ENCODE results near the gene LORICRIN.

The LORICRIN gene

GRCh38 chr1:153250166-153250565 lies 9.3 kb upstream of the LORICRIN start:
- Histone ChIP-seq H3K27ac (ENCODE audit: low read depth, low read length, severe bottlenecking) (no peak overlapping the region), H3K36me3 (ENCODE audit: control insufficient read depth, insufficient read depth, low read length) (no peaks in the 10 kb centered on the region), H3K4me1 (ENCODE audit: control insufficient read depth, insufficient read depth, low read length, poor library complexity, severe bottlenecking) (no peaks in the 10 kb centered on the region), H3K4me3 (ENCODE audit: extremely low read depth, insufficient read depth, low read length, poor library complexity, severe bottlenecking) (no peak overlapping the region), H3K9me3 (ENCODE audit: control insufficient read depth, low read length) (no peaks in the 10 kb centered on the region)
- 75% methylated on average over 1 of the region's 1 CpG; no CpG with 5 or more reads in 1 of the 2 experiments for WGBS, 2 experiments (ENCODE audit: insufficient coverage in 2 of 2)

- H3K36me3 ChIP-seq (ENCODE audit: control insufficient read depth, insufficient read depth, low read length): no peaks in the 10 kb centered on the region
- H3K4me1 ChIP-seq (ENCODE audit: control insufficient read depth, insufficient read depth, low read length, poor library complexity, severe bottlenecking): no peaks in the 10 kb centered on the region
- H3K9me3 ChIP-seq (ENCODE audit: control insufficient read depth, low read length): no peaks in the 10 kb centered on the region
- H3K4me3 ChIP-seq (ENCODE audit: extremely low read depth, insufficient read depth, low read length, poor library complexity, severe bottlenecking): no peak overlapping the region
- WGBS, 2 experiments (ENCODE audit: insufficient coverage in 2 of 2): 83 to 100% methylated on average over 1 to 2 of the region's 2 CpGs
- H3K27ac ChIP-seq (ENCODE audit: low read depth, low read length, severe bottlenecking): no peak overlapping the region
Measured at GRCh38 chr1:153251087-153251486, 8.4 kb upstream of the LORICRIN start.

GRCh38 chr1:153251562-153251961 lies 7.9 kb upstream of the LORICRIN start:
- H3K4me3 ChIP-seq (ENCODE audit: extremely low read depth, insufficient read depth, low read length, poor library complexity, severe bottlenecking): no peak overlapping the region
- H3K27ac ChIP-seq (ENCODE audit: low read depth, low read length, severe bottlenecking): no peak overlapping the region
- no peaks in the 10 kb centered on the region for H3K4me1 ChIP-seq (ENCODE audit: control insufficient read depth, insufficient read depth, low read length, poor library complexity, severe bottlenecking)
- 92 to 95% methylated on average over 2 to 3 of the region's 3 CpGs for WGBS, 2 experiments (ENCODE audit: insufficient coverage in 2 of 2)
- H3K9me3 ChIP-seq (ENCODE audit: control insufficient read depth, low read length): no peaks in the 10 kb centered on the region
- no peaks in the 10 kb centered on the region for H3K36me3 ChIP-seq (ENCODE audit: control insufficient read depth, insufficient read depth, low read length)

- Histone ChIP-seq H3K4me3 (ENCODE audit: extremely low read depth, insufficient read depth, low read length, poor library complexity, severe bottlenecking) (no peak overlapping the region), H3K36me3 (ENCODE audit: control insufficient read depth, insufficient read depth, low read length) (no peaks in the 10 kb centered on the region), H3K9me3 (ENCODE audit: control insufficient read depth, low read length) (no peaks in the 10 kb centered on the region), H3K27ac (ENCODE audit: low read depth, low read length, severe bottlenecking) (no peak overlapping the region), H3K4me1 (ENCODE audit: control insufficient read depth, insufficient read depth, low read length, poor library complexity, severe bottlenecking) (no peaks in the 10 kb centered on the region)
- WGBS, 2 experiments (ENCODE audit: insufficient coverage in 2 of 2): 88 to 94% methylated on average over 3 to 4 of the region's 4 CpGs
Measured at GRCh38 chr1:153251988-153252387, 7.5 kb upstream of the LORICRIN start.

- Histone ChIP-seq H3K9me3 (ENCODE audit: control insufficient read depth, low read length) (no peaks in the 10 kb centered on the region), H3K36me3 (ENCODE audit: control insufficient read depth, insufficient read depth, low read length) (no peaks in the 10 kb centered on the region), H3K4me3 (ENCODE audit: extremely low read depth, insufficient read depth, low read length, poor library complexity, severe bottlenecking) (no peak overlapping the region), H3K27ac (ENCODE audit: low read depth, low read length, severe bottlenecking) (no peak overlapping the region), H3K4me1 (ENCODE audit: control insufficient read depth, insufficient read depth, low read length, poor library complexity, severe bottlenecking) (no peaks in the 10 kb centered on the region)
- WGBS, 2 experiments (ENCODE audit: insufficient coverage in 2 of 2): 97 to 100% methylated on average over 2 of the region's 2 CpGs
Measured at GRCh38 chr1:153253076-153253475, 6.4 kb upstream of the LORICRIN start.

- no peaks in the 10 kb centered on the region for H3K9me3 ChIP-seq (ENCODE audit: control insufficient read depth, low read length)
- 83% methylated on average over 1 of the region's 1 CpG; no CpG with 5 or more reads in 1 of the 2 experiments for WGBS, 2 experiments (ENCODE audit: insufficient coverage in 2 of 2)
- no peaks in the 10 kb centered on the region for H3K36me3 ChIP-seq (ENCODE audit: control insufficient read depth, insufficient read depth, low read length)
- H3K4me3 ChIP-seq (ENCODE audit: extremely low read depth, insufficient read depth, low read length, poor library complexity, severe bottlenecking): no peak overlapping the region
- no peak overlapping the region for H3K27ac ChIP-seq (ENCODE audit: low read depth, low read length, severe bottlenecking)
- no peaks in the 10 kb centered on the region for H3K4me1 ChIP-seq (ENCODE audit: control insufficient read depth, insufficient read depth, low read length, poor library complexity, severe bottlenecking)
Measured at GRCh38 chr1:153253693-153254092, 5.8 kb upstream of the LORICRIN start.

GRCh38 chr1:153260585-153261280 lies 1.2 kb downstream of the LORICRIN start:
- WGBS, 2 experiments (ENCODE audit: insufficient coverage in 2 of 2): 9 to 22% methylated on average over 20 to 27 of the region's 45 CpGs
- Histone ChIP-seq H3K4me3 (ENCODE audit: extremely low read depth, insufficient read depth, low read length, poor library complexity, severe bottlenecking) (peak overlapping the region; percentile 55), H3K4me1 (ENCODE audit: control insufficient read depth, insufficient read depth, low read length, poor library complexity, severe bottlenecking) (no peaks in the 10 kb centered on the region), H3K36me3 (ENCODE audit: control insufficient read depth, insufficient read depth, low read length) (no peaks in the 10 kb centered on the region), H3K9me3 (ENCODE audit: control insufficient read depth, low read length) (no peaks in the 10 kb centered on the region), H3K27ac (ENCODE audit: low read depth, low read length, severe bottlenecking) (no peak overlapping the region)

- WGBS, 2 experiments (ENCODE audit: insufficient coverage in 2 of 2): 2% methylated on average over 72 to 74 of the region's 80 CpGs
- peak overlapping the region; percentile 55 for H3K4me3 ChIP-seq (ENCODE audit: extremely low read depth, insufficient read depth, low read length, poor library complexity, severe bottlenecking)
- no peaks in the 10 kb centered on the region for H3K4me1 ChIP-seq (ENCODE audit: control insufficient read depth, insufficient read depth, low read length, poor library complexity, severe bottlenecking)
- H3K27ac ChIP-seq (ENCODE audit: low read depth, low read length, severe bottlenecking): no peak overlapping the region
- H3K9me3 ChIP-seq (ENCODE audit: control insufficient read depth, low read length): no peaks in the 10 kb centered on the region
- no peaks in the 10 kb centered on the region for H3K36me3 ChIP-seq (ENCODE audit: control insufficient read depth, insufficient read depth, low read length)
Measured at GRCh38 chr1:153261281-153262069, 2.0 kb downstream of the LORICRIN start.

- peak overlapping the region; percentile 55 for H3K4me3 ChIP-seq (ENCODE audit: extremely low read depth, insufficient read depth, low read length, poor library complexity, severe bottlenecking)
- 53 to 67% methylated on average over 3 to 4 of the region's 6 CpGs for WGBS, 2 experiments (ENCODE audit: insufficient coverage in 2 of 2)
Measured at GRCh38 chr1:153262070-153262366, 2.5 kb downstream of the LORICRIN start.

GRCh38 chr1:153262462-153263157 lies 3.1 kb downstream of the LORICRIN start:
- Histone ChIP-seq H3K4me3 (ENCODE audit: extremely low read depth, insufficient read depth, low read length, poor library complexity, severe bottlenecking) (no peak overlapping the region), H3K4me1 (ENCODE audit: control insufficient read depth, insufficient read depth, low read length, poor library complexity, severe bottlenecking) (no peaks in the 10 kb centered on the region), H3K9me3 (ENCODE audit: control insufficient read depth, low read length) (no peaks in the 10 kb centered on the region), H3K27ac (ENCODE audit: low read depth, low read length, severe bottlenecking) (no peak overlapping the region), H3K36me3 (ENCODE audit: control insufficient read depth, insufficient read depth, low read length) (no peaks in the 10 kb centered on the region)
- 75 to 82% methylated on average over 6 to 9 of the region's 10 CpGs for WGBS, 2 experiments (ENCODE audit: insufficient coverage in 2 of 2)

More at GRCh38 chr1:153262070-153262366, 2.5 kb downstream of the LORICRIN start:
- Histone ChIP-seq H3K9me3 (ENCODE audit: control insufficient read depth, low read length) (no peaks in the 10 kb centered on the region), H3K27ac (ENCODE audit: low read depth, low read length, severe bottlenecking) (no peak overlapping the region), H3K36me3 (ENCODE audit: control insufficient read depth, insufficient read depth, low read length) (no peaks in the 10 kb centered on the region), H3K4me1 (ENCODE audit: control insufficient read depth, insufficient read depth, low read length, poor library complexity, severe bottlenecking) (no peaks in the 10 kb centered on the region)

All from mesodermal cell (in vitro differentiated cells).